ENCODE measurements around the gene SLC25A48. TPM values are rescaled to one million over a fixed set of nuclear protein-coding genes. Genes with fewer than 3 reads are reported as not detected.

SLC25A48 gene
- total and polyA plus RNA-seq, 12 donors = not detected

DNA sequence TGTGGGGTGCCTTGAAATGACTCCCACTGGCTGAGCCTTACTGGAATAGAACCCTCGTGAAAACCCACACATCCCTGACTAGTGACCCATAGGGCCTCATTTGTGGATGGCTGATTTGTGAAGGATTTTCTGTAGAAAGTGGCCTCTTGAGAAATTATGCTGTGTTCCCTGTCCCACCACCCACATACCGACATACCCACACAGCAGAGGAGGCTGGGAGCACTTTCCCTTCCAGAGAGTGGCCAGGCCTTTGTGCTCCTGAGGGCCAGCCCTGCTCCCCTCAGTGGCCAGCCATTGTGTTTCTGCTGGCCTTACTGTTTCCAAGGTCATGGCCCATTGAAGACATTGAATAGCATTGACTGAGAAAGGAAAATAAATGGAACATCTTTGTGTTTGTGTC, 31.6 kb downstream of the SLC25A48 start:
- Histone ChIP-seq H3K27me3 (no peaks in the 10 kb centered on the region), H3K4me3 (no peak overlapping the region), H3K36me3 (replicated peaks in 1 of 2) (no peaks in the 10 kb centered on the region), H3K4me1 (replicated peaks in 1 of 2) (no peaks in the 10 kb centered on the region), H3K27ac (no peak overlapping the region), H3K9me3 (replicated peaks in 1 of 3) (no peaks in the 10 kb centered on the region)
- no peak for DNase-seq
- 75 to 90% (median 79%) methylated on average over 2 of the region's 2 CpGs for WGBS, 4 donors
- no peak for TF ChIP-seq POLR2A (IDR thresholded peaks at IDR 0.05)
- TF ChIP-seq, protein P1, sequence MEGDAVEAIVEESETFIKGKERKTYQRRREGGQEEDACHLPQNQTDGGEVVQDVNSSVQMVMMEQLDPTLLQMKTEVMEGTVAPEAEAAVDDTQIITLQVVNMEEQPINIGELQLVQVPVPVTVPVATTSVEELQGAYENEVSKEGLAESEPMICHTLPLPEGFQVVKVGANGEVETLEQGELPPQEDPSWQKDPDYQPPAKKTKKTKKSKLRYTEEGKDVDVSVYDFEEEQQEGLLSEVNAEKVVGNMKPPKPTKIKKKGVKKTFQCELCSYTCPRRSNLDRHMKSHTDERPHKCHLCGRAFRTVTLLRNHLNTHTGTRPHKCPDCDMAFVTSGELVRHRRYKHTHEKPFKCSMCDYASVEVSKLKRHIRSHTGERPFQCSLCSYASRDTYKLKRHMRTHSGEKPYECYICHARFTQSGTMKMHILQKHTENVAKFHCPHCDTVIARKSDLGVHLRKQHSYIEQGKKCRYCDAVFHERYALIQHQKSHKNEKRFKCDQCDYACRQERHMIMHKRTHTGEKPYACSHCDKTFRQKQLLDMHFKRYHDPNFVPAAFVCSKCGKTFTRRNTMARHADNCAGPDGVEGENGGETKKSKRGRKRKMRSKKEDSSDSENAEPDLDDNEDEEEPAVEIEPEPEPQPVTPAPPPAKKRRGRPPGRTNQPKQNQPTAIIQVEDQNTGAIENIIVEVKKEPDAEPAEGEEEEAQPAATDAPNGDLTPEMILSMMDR (IDR thresholded peaks at IDR 0.05) = no peak
- intact Hi-C loops (cut with DNase I) = no loop called here

DNA sequence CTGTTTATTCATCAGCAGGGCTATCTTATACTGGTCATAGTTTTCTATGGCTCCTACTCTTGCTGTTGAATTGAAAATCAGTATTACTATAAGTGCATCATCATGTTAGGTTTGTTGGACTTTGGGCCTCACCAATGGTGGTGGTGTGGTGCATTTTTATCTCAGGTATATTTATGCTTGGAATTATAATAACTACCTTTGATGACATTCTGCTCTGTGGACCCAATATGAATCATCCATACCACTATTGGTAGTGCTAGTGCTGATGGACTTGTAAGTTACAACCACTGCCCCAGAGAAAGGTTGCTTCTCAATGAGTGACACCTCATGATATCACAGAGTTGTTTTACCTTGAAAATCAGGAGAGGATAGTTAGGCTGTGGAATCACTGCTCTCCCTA, 33.1 kb downstream of the SLC25A48 start:
- no peaks in the 10 kb centered on the region for H3K4me1 ChIP-seq (replicated peaks in 1 of 2)
- no peak overlapping the region for H3K4me3 ChIP-seq
- no peaks in the 10 kb centered on the region for H3K9me3 ChIP-seq (replicated peaks in 1 of 3)
- H3K27ac ChIP-seq = no peak overlapping the region
- DNase-seq = no peak
- no peaks in the 10 kb centered on the region for H3K36me3 ChIP-seq (replicated peaks in 1 of 2)
- TF ChIP-seq, protein P1 (IDR thresholded peaks at IDR 0.05) = no peak
- TF ChIP-seq POLR2A (IDR thresholded peaks at IDR 0.05) = no peak
- no peaks in the 10 kb centered on the region for H3K27me3 ChIP-seq
- intact Hi-C loops (cut with DNase I) = no loop called here

DNA sequence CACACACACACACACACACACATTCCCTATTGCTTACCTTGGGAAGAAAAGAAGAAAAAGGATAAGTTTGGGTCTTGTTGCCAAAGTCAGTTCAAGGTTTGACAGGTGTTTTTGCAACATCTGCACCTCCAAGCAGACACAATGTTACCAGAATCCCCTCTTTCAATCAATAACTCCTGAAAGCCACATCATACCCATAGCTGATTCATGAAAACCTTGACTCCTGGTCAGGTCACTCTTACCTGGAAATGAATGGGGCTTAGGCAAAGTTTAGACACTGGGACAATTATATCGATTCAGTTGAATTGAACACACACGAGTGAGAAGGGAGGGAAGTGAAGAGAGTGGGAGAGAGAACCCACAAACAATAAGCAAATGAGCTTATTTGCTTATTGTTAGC, 34.2 kb downstream of the SLC25A48 start:
- intact Hi-C loops (cut with DNase I) = no loop called here

DNA sequence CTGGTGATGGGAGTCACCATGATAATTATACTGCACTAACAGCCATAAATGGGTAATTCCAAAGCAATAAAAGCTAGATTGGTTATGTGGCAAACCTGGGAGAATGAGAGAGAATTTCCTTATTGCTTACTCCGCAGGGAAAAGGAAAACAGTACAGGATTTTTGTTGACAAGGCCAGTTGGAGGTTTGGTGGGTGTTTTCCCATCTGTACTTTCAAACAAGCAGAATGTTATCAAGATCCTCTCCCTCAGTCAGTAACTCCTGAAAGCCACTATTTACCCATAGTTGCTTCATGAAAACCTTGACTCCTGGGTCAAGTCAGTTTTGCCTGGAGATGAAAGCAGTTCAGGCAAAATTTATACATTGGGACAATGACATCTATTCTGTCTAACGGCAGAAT, 34.8 kb downstream of the SLC25A48 start:
- Histone ChIP-seq H3K27ac (no peak overlapping the region), H3K36me3 (replicated peaks in 1 of 2) (no peaks in the 10 kb centered on the region), H3K4me1 (replicated peaks in 1 of 2) (no peaks in the 10 kb centered on the region), H3K27me3 (no peaks in the 10 kb centered on the region), H3K4me3 (no peak overlapping the region), H3K9me3 (replicated peaks in 1 of 3) (no peaks in the 10 kb centered on the region)
- DNase-seq = no peak
- WGBS, 4 donors = 58 to 77% (median 67%) methylated on average over 2 of the region's 2 CpGs
- intact Hi-C loops (cut with DNase I) = no loop called here
- no peak for TF ChIP-seq POLR2A (IDR thresholded peaks at IDR 0.05)

More for the DNA sequence above, 34.2 kb downstream of the SLC25A48 start:
- TF ChIP-seq POLR2A (IDR thresholded peaks at IDR 0.05) = no peak
- TF ChIP-seq, protein P1 (IDR thresholded peaks at IDR 0.05) = no peak
- WGBS, 4 donors = 44 to 90% (median 69%) methylated on average over 2 of the region's 2 CpGs
- no peak overlapping the region for H3K27ac ChIP-seq
- H3K27me3 ChIP-seq = no peaks in the 10 kb centered on the region
- no peaks in the 10 kb centered on the region for H3K4me1 ChIP-seq (replicated peaks in 1 of 2)
- DNase-seq = no peak
- no peaks in the 10 kb centered on the region for H3K9me3 ChIP-seq (replicated peaks in 1 of 3)
- no peaks in the 10 kb centered on the region for H3K36me3 ChIP-seq (replicated peaks in 1 of 2)
- no peak overlapping the region for H3K4me3 ChIP-seq

DNA sequence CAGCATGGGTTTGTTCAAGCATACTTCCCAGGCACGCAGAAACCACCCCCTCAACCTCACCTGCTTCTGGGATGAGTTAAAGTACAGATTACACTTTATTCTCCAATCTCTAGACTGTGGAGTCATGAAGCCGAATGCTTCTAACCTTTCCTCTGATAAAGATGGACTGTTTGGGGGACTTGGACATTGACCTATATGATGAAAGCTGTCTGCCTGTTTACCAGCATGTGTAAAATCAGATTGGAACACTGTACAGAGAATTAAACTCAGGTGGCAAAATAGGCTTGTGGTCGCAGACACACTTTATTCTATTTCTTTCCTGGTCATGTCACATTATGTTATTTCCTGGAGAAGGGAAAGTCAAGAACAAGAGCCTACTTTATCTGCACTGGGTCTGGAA, 35.5 kb downstream of the SLC25A48 start:
- no peaks in the 10 kb centered on the region for H3K27me3 ChIP-seq
- intact Hi-C loops (cut with DNase I) = no loop called here
- no peaks in the 10 kb centered on the region for H3K4me1 ChIP-seq (replicated peaks in 1 of 2)
- TF ChIP-seq, protein P1 (IDR thresholded peaks at IDR 0.05) = no peak
- no peak for TF ChIP-seq POLR2A (IDR thresholded peaks at IDR 0.05)
- H3K36me3 ChIP-seq (replicated peaks in 1 of 2) = no peaks in the 10 kb centered on the region
- 55 to 82% (median 70%) methylated on average over 3 of the region's 3 CpGs for WGBS, 4 donors
- DNase-seq = no peak
- no peak overlapping the region for H3K4me3 ChIP-seq
- H3K27ac ChIP-seq = no peak overlapping the region
- no peaks in the 10 kb centered on the region for H3K9me3 ChIP-seq (replicated peaks in 1 of 3)
